Heart left ventricle (tissue), 13 donors: Measurements from ENCODE around the gene C12orf56.

Source experiments
- POLR2A ChIP-seq, 2 donors: fragments of 450-650 bp; IDR thresholded peaks; one replicate each; pipeline ENCODE4 v1.6.1; 2017; ENCODE audit warnings: antibody characterized with exemption in 2 of 2, mild to moderate bottlenecking in 2 of 2, moderate library complexity in 2 of 2
- TF ChIP-seq, protein P1 (sequence below), 12 donors: fragments of 200-600 bp; sonication (generic) in 4 of 12; IDR thresholded peaks; one replicate each; pipeline versions ENCODE4 v1.5.0 to v1.8.0; 2018 to 2022; ENCODE audit warnings: antibody characterized with exemption in 12 of 12, mild to moderate bottlenecking in 5 of 12
- donor health status: ischemic (EF 13 %, LVEDD 7.1; RV severe dilation, severe dysfunction).
- donor health status: DM: no; HTN: yes; CAD: no.
- donor health status: DM: no; HTN: no; CAD: no.
- donor health status: ischemic (EF 25% LVEDD 6.9; RV normal size, moderate dysfunction).
- donor health status: ischemic (EF 25% LVEDD 5.7; RV mildly dilated, moderate dysfunction).
- donor health status: ischemic (EF 35%, LVEDD 5.7; RV mildly dilated, moderate dysfunction).
- donor health status: nonischemic (EF 11% LVEDD 7.7; RV severe dilation, severe dysfunction).
- donor health status: DM: yes; HTN: yes; CAD: no.
- donor health status: PGD.
- donor health status: ischemic (EF 29% LVEDD 5.4; RV normal size, mild dysfunction).
- donor health status: nonischemic (EF 23%, LVEDD 6.1; RV moderate dilation, normal function).

DNA sequence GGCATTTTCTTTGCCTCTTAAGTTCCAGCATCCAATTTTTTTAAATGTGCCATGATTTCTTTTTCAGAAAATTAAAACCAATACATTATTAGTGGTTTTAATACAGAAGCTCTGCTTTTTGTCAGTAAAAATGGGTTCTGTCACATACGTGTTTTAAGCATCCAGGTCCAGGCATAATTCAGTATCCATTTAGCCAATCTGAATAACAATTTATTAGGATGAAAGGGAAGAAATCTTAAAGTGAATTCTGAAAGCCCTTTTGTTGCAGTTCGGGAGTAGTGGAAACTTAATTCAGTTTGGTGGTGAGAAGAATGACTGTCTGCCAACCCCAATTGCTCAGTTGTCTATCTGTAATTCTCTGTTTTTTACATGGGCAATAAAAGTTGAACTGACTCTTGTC lies 20.9 kb upstream of the C12orf56 start:
- TF ChIP-seq, protein P1, sequence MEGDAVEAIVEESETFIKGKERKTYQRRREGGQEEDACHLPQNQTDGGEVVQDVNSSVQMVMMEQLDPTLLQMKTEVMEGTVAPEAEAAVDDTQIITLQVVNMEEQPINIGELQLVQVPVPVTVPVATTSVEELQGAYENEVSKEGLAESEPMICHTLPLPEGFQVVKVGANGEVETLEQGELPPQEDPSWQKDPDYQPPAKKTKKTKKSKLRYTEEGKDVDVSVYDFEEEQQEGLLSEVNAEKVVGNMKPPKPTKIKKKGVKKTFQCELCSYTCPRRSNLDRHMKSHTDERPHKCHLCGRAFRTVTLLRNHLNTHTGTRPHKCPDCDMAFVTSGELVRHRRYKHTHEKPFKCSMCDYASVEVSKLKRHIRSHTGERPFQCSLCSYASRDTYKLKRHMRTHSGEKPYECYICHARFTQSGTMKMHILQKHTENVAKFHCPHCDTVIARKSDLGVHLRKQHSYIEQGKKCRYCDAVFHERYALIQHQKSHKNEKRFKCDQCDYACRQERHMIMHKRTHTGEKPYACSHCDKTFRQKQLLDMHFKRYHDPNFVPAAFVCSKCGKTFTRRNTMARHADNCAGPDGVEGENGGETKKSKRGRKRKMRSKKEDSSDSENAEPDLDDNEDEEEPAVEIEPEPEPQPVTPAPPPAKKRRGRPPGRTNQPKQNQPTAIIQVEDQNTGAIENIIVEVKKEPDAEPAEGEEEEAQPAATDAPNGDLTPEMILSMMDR (IDR thresholded peaks at IDR 0.05): no peak
- no peak for TF ChIP-seq POLR2A (IDR thresholded peaks at IDR 0.05)
